ENCODE data around the gene FGR.

The FGR gene

DNA sequence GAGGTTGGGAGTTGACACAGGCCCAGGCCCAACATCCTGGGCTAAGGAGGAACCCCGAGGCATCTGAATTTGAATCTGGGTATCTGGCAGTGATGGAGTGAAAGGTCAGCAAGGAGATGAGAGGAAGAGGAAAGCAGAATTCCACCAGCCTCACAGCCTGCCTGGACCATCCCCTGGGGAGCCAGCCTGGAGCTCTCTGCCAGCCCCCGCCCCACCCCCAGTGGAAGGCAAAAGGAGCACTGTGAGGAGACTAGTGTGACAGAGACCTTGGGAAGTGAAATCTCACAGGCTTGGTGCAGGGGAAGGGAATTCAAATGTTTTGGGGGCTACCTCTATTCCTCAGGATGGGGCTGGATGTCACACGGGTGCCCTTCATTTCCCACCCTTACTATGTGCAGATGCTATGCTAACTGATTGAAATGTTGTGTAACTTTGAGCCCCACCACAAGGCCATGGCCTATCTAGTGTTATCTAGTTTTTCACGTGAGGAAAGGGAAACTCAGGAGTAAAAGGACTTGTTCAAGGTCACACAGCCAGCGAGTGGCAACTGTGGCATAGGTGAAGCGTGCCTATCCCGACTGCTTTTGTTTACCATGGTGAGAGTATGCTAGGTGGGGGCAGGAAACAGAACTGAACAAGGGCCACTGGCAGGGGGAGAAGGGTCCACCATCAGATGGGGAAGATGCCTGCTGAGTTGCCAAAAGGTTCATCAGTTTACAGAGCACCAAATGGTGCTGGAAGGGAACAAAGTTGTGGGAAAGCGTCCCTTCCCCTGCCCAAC, 60.8 kb downstream of the FGR start:
- DNase-seq (ENCODE audit: extremely low read depth, low read depth) = no peak
- TF ChIP-seq, protein P1, sequence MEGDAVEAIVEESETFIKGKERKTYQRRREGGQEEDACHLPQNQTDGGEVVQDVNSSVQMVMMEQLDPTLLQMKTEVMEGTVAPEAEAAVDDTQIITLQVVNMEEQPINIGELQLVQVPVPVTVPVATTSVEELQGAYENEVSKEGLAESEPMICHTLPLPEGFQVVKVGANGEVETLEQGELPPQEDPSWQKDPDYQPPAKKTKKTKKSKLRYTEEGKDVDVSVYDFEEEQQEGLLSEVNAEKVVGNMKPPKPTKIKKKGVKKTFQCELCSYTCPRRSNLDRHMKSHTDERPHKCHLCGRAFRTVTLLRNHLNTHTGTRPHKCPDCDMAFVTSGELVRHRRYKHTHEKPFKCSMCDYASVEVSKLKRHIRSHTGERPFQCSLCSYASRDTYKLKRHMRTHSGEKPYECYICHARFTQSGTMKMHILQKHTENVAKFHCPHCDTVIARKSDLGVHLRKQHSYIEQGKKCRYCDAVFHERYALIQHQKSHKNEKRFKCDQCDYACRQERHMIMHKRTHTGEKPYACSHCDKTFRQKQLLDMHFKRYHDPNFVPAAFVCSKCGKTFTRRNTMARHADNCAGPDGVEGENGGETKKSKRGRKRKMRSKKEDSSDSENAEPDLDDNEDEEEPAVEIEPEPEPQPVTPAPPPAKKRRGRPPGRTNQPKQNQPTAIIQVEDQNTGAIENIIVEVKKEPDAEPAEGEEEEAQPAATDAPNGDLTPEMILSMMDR (IDR thresholded peaks at IDR 0.05; ENCODE audit: low read depth, low read length, missing control alignments) = no peak
- H3K4me3 ChIP-seq (replicated peaks; ENCODE audit: low read depth, low read length) = no peak overlapping the region

DNA sequence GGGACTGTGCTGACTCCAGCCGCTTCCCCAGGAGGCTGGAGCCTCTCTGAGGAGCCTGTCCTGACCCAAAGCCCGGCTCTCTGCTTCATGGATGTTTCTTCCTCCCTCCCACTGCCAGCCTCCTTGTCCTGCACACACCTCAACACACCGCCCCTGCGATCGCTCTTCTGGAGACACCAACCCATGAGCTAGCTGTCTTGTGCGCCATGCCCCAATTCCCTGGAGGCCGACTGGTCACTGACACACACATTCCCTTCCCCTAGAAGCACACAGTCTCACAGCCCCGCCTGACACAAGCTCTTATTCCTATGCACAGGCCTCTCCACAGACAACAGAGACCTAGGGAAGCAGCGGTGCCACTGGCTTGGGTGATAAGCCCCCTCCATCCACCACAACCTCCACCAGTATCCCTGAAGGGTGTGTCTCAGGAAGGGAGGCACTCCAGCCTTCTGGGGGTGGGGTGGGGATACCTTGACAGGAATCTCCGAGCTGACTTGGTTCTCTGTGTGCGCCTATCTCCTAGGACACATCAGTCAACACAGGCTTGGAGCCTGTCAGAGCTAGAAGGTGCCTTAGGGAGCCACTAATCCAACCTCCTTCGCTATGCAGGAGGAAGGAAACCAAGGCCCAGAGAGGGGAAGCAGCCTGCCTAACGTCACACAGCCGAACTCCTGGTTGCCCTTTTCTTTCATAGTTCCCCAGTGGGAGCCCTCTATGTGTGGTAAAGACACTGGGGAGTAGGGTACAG, 62.1 kb downstream of the FGR start:
- no peak for DNase-seq (ENCODE audit: extremely low read depth, low read depth)
- TF ChIP-seq, protein P1 (IDR thresholded peaks at IDR 0.05; ENCODE audit: low read depth, low read length, missing control alignments) = no peak
- H3K4me3 ChIP-seq (replicated peaks; ENCODE audit: low read depth, low read length) = no peak overlapping the region

DNA sequence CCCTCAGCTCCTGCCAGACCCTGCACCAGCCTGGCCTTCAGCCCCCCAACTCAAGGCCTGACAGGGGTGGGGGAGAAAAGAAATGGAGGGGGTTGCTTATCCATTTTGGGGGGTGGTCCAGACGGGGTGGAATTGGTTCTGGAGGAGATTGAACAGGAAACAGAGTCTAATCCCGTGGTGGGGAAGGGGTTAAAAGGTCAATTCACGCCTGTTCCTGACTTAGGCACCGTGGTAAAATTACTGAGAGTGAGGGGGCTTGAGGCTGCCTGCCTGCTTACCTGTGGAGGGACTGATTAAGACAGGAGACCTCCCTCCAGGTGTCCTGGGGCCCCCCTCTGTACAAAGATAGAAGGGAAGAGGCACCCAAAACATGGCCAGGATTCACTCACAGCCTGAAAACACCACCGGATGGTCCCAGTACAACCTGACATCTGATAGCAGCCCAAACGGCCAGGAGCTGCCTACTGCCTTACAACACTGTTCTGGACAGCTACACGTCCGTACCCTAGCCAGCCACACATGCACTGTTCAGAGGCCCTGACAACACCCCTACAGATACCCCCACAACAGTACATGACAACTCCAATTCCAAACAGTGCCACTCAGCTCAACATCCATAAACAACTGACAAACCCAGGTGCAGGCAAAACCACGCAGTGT, 62.8 kb downstream of the FGR start:
- no peak for DNase-seq (ENCODE audit: extremely low read depth, low read depth)
- no peak overlapping the region for H3K4me3 ChIP-seq (replicated peaks; ENCODE audit: low read depth, low read length)
- TF ChIP-seq, protein P1 (IDR thresholded peaks at IDR 0.05; ENCODE audit: low read depth, low read length, missing control alignments) = no peak

DNA sequence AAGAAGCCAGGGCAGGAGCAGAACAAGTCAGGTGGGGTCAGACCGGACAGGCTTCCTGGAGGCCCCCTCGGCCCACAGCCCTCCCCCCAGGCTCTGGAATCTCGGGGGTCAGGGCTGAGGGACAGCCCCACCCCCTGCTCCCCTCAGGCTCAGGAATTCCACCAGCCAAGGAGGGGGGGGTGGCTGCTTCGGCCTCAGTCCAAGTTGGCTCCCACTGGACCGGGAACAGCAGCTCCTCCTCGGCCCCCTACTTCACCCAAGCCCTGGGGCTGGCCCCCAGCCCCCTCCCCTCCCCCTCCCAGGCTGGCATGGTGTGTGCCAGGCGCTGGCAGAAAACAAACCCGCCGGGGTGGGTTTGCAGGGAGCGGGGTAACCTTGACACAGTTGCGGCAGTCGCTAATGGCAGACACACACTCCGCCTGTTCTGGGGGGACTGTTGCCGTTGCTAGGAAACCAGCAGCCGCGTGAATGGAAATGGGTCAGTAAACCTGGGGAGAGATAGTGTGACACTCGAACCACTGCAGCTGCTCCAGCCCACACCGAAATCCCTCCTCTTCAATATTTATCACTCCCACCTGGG, 63.5 kb downstream of the FGR start:
- TF ChIP-seq, protein P1 (IDR thresholded peaks at IDR 0.05; ENCODE audit: low read depth, low read length, missing control alignments) = no peak
- no peak overlapping the region for H3K4me3 ChIP-seq (replicated peaks; ENCODE audit: low read depth, low read length)
- no peak for DNase-seq (ENCODE audit: extremely low read depth, low read depth)

DNA sequence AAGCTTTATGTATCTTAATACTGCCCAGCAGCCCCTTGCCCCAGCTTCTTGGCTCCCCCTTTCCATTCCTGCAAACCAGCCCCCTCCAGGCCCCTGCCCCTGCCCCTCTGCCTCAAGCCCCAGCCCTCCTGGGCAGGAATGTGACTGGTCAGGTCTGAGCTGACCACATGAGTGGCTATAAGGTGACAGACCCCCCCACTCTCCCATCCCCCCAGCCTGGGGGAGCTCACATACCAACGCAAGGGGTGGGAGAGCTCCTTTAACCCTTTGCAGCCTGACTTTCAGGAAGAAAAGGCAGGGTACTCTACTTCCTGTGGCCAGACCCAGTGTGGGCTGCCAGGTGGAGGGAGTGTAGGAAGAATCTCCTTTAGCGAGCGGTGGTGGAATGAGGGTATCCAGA, 64.2 kb downstream of the FGR start:
- H3K4me3 ChIP-seq (replicated peaks; ENCODE audit: low read depth, low read length) = no peak overlapping the region
- TF ChIP-seq, protein P1 (IDR thresholded peaks at IDR 0.05; ENCODE audit: low read depth, low read length, missing control alignments) = no peak

DNA sequence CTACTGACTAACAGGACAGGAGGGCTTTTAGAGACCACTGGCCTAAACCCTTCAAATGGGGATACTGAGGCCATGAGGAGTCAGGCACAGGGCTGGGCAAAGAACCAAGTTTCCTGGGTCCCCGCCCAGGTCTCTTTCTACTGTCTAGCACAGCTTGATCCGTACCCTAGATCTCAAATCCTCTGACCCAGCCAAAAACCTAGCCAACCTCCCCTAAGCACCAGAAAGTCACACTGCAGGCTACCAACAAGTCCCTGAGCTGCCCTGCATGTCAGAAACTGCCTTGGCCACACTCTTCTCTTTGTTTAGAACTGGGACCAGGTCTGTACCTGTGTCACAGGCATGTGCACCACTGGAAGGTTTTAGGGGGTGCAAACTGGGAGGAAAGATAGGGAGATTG, 64.6 kb downstream of the FGR start:
- no peak overlapping the region for H3K4me3 ChIP-seq (replicated peaks; ENCODE audit: low read depth, low read length)
- DNase-seq (ENCODE audit: extremely low read depth, low read depth) = no peak
- TF ChIP-seq, protein P1 (IDR thresholded peaks at IDR 0.05; ENCODE audit: low read depth, low read length, missing control alignments) = no peak

More for the DNA sequence above, 64.2 kb downstream of the FGR start:
- DNase-seq (ENCODE audit: extremely low read depth, low read depth) = no peak
